OCI-LY7 (cell line): Measurements from ENCODE around the gene ASXL3. TPM values are rescaled to one million over a fixed set of nuclear protein-coding genes. Genes with fewer than 3 reads are reported as not detected.

Source experiments
- BruUV-seq: library from RNA; stranded (reverse); fragments of 400-500 nt; replicated peaks from 2 replicates; lab custom pipeline; 2021; lab: Mats Ljungman, UMichigan
- CTCF ChIA-PET: fragments of 300-600 bp; sonication (Branson Sonifier 250); formaldehyde crosslinking; loops from one replicate; lab custom pipeline; 2022; ENCODE audit warnings: antibody characterized with exemption; ENCODE audit not compliant: unreplicated experiment; lab: Charles Lee
- POLR2A ChIA-PET: fragments of 300-600 bp; sonication (Branson Sonifier 250); formaldehyde crosslinking; loops from one replicate; lab custom pipeline; 2022; ENCODE audit warnings: antibody characterized with exemption; lab: Charles Lee
- DNase-seq: peaks from one replicate; pipeline ENCODE4 v3.0.0-alpha.2; 2015; ENCODE audit warnings: low spot score
- H2AFZ ChIP-seq: fragments of 200-600 bp; sonication (generic), shearing (Covaris generic); 2 replicates; pipeline ENCODE4 v1.6.1; 2014; ENCODE audit warnings: mild to moderate bottlenecking, antibody characterized with exemption, low read length, moderate library complexity
- H3K27ac ChIP-seq: fragments of 200-600 bp; sonication (generic); 2 replicates; pipeline ENCODE4 v1.5.1; 2014; ENCODE audit warnings: mixed run types, low read depth, mild to moderate bottlenecking, moderate library complexity, low read length, inconsistent platforms; ENCODE audit not compliant: poor library complexity, severe bottlenecking
- H3K36me3 ChIP-seq: fragments of 200-600 bp; sonication (generic); 2 replicates; pipeline ENCODE4 v1.6.1; 2014; ENCODE audit warnings: mild to moderate bottlenecking, antibody characterized with exemption, low read length, moderate library complexity, mixed read lengths; ENCODE audit not compliant: insufficient read depth
- H3K4me1 ChIP-seq: fragments of 200-600 bp; sonication (generic); 2 replicates; pipeline ENCODE4 v1.5.1; 2014; ENCODE audit warnings: mild to moderate bottlenecking, low read length; ENCODE audit not compliant: insufficient read depth, poor library complexity, severe bottlenecking
- H3K4me2 ChIP-seq: fragments of 200-600 bp; sonication (generic); 2 replicates; pipeline ENCODE4 v1.6.1; 2014; ENCODE audit warnings: mild to moderate bottlenecking, low read length
- H3K4me3 ChIP-seq: fragments of 200-600 bp; sonication (generic); 2 replicates; pipeline ENCODE4 v1.5.1; 2014; ENCODE audit warnings: mild to moderate bottlenecking, low read depth, low read length; ENCODE audit not compliant: poor library complexity, severe bottlenecking
- H3K79me2 ChIP-seq: fragments of 200-600 bp; sonication (generic); 2 replicates; pipeline ENCODE4 v1.6.1; 2016; ENCODE audit warnings: low read depth, mild to moderate bottlenecking, low read length, moderate library complexity, mixed read lengths; ENCODE audit not compliant: insufficient read depth
- H3K9me2 ChIP-seq: fragments of 200-600 bp; sonication (generic); 2 replicates; pipeline ENCODE4 v1.6.1; 2016; ENCODE audit warnings: mild to moderate bottlenecking, low read length, mixed read lengths; ENCODE audit not compliant: insufficient read depth
- H3K9me3 ChIP-seq: fragments of 200-600 bp; sonication (generic); 2 replicates; pipeline ENCODE4 v1.6.1; 2014; ENCODE audit warnings: mild to moderate bottlenecking, mixed run types, low read length, mixed read lengths
- H4K20me1 ChIP-seq: fragments of 200-600 bp; sonication (generic); 2 replicates; pipeline ENCODE4 v1.6.1; 2014; ENCODE audit warnings: mild to moderate bottlenecking, antibody characterized with exemption, low read length, moderate library complexity, mixed read lengths; ENCODE audit not compliant: insufficient read depth
- CTCF ChIP-seq: fragments of 200-600 bp; sonication (generic); conservative IDR thresholded peaks from 2 replicates; pipeline ENCODE4 v1.5.1; 2014; ENCODE audit warnings: mild to moderate bottlenecking, antibody characterized with exemption, low read length, moderate library complexity, mixed read lengths
- EZH2phosphoT487 ChIP-seq: fragments of 200-600 bp; sonication (generic); IDR thresholded peaks from 2 replicates; pipeline ENCODE4 v1.6.1; 2018; ENCODE audit warnings: low read depth, borderline replicate concordance, mild to moderate bottlenecking, mixed run types, antibody characterized with exemption, low read length, moderate library complexity, mixed read lengths
- intact Hi-C: fragments of 100-400 bp; cut with micrococcal nuclease; formaldehyde crosslinking; loops from one replicate; pipeline ENCODE4 v1.10.0; 2022; ENCODE audit not compliant: unreplicated experiment
- total RNA-seq, 2 experiments: library from RNA; depleted of rRNA in 1 of 2; stranded (reverse); fragments of >200 nt in 1 of 2; shearing (Covaris generic) in 1 of 2; gene quantifications; 2 replicates each; pipeline ENCODE4 v1.2.3, GENCODE V29; 2014 to 2022

Gene ASXL3
- total RNA-seq, 2 experiments from 2014 or later: 2.6 TPM

- no peaks in the 10 kb centered on the region for H4K20me1 ChIP-seq
- POLR2A ChIA-PET: no interaction called here
- H2AFZ ChIP-seq: no peak overlapping the region
- H3K9me3 ChIP-seq: no peaks in the 10 kb centered on the region
- DNase-seq: no peak
- intact Hi-C loops: no loop called here
- TF ChIP-seq CTCF: no peak
- TF ChIP-seq EZH2phosphoT487: no peak
- H3K4me1 ChIP-seq: peaks cover 7% of the 10 kb centered on the region
- H3K4me2 ChIP-seq: no peak overlapping the region
- H3K9me2 ChIP-seq: no peaks in the 10 kb centered on the region
- CTCF ChIA-PET: no interaction called here
- no peaks in the 10 kb centered on the region for H3K36me3 ChIP-seq
- no peaks in the 10 kb centered on the region for H3K79me2 ChIP-seq
- H3K27ac ChIP-seq: no peak overlapping the region
- H3K4me3 ChIP-seq: no peak overlapping the region
- no TSS peak for BruUV-seq
These were observed 133.5 kb downstream of the ASXL3 start for GRCh38 chr18:33711514-33711913.

- no TSS peak for BruUV-seq
- Histone ChIP-seq H3K4me2 (no peak overlapping the region), H3K9me3 (no peaks in the 10 kb centered on the region), H3K79me2 (no peaks in the 10 kb centered on the region), H3K27ac (no peak overlapping the region), H3K4me3 (no peak overlapping the region), H3K36me3 (no peaks in the 10 kb centered on the region), H3K4me1 (peaks cover 9% of the 10 kb centered on the region), H4K20me1 (no peaks in the 10 kb centered on the region), H3K9me2 (no peaks in the 10 kb centered on the region), H2AFZ (no peak overlapping the region)
- ChIA-PET POLR2A (interaction anchor here (0.6 to 0.7 kb wide), 2 partner anchors 39 to 734 kb away, joined by 3 read pairs; no protein-coding TSS in a partner anchor), CTCF (no interaction called here)
- TF ChIP-seq EZH2phosphoT487: no peak
- no peak for TF ChIP-seq CTCF
- intact Hi-C loops: no loop called here
- no peak for DNase-seq
These were observed 134.7 kb downstream of the ASXL3 start for GRCh38 chr18:33712719-33713118.

- Histone ChIP-seq H2AFZ (peak overlapping the region; percentile 31; the same call in 1 of the 2 replicates), H3K27ac (no peak overlapping the region), H3K36me3 (no peaks in the 10 kb centered on the region), H3K9me2 (no peaks in the 10 kb centered on the region), H3K4me1 (peaks cover 9% of the 10 kb centered on the region), H3K9me3 (no peaks in the 10 kb centered on the region), H4K20me1 (no peaks in the 10 kb centered on the region), H3K4me2 (0 out of 2 replicates have a peak overlapping the region, but pooled peaks have one; percentile 8), H3K79me2 (no peaks in the 10 kb centered on the region), H3K4me3 (no peak overlapping the region)
- CTCF ChIA-PET: no interaction called here
- DNase-seq: no peak
- POLR2A ChIA-PET: no interaction called here
- TF ChIP-seq CTCF (no peak), EZH2phosphoT487 (no peak)
- BruUV-seq: no TSS peak
- intact Hi-C loops: no loop called here
These were observed 138.2 kb downstream of the ASXL3 start for GRCh38 chr18:33716061-33716683.
